ENCODE measurements around the gene EFHC2.

EFHC2 gene

GRCh38 chrX:44130189-44130588 lies 213.3 kb downstream of the EFHC2 start:
- DNase-seq: no peak

GRCh38 chrX:44113337-44113736 lies 230.1 kb downstream of the EFHC2 start:
- no peak for DNase-seq

GRCh38 chrX:44106864-44107263 lies 236.6 kb downstream of the EFHC2 start:
- DNase-seq: no peak

GRCh38 chrX:44105228-44105913 lies 238.1 kb downstream of the EFHC2 start:
- DNase-seq: no peak

- no peak for DNase-seq
Observed at GRCh38 chrX:44104699-44105098, 238.8 kb downstream of the EFHC2 start.

- no peak for DNase-seq
Observed at GRCh38 chrX:44101281-44101680, 242.2 kb downstream of the EFHC2 start.

GRCh38 chrX:44099366-44099765 lies 244.1 kb downstream of the EFHC2 start:
- no peak for DNase-seq
